Spleen (tissue), 11 donors: ENCODE data around the gene LRMDA. TPM values are rescaled to one million over a fixed set of nuclear protein-coding genes. Genes with fewer than 3 reads are reported as not detected.

Source experiments
- DNase-seq: peaks from one replicate; pipeline ENCODE4 v3.0.0-alpha.2; 2020
- H3K27ac ChIP-seq, 8 donors: fragments of 200-600 bp; sonication (generic) in 7 of 8; 1 replicate in 4 of 8; 2 replicates in 4 of 8; pipeline versions ENCODE4 v1.5.0 to v1.8.0; 2016 to 2021; ENCODE audit warnings: inconsistent platforms in 4 of 8, mild to moderate bottlenecking in 4 of 8, moderate library complexity in 1 of 8
- H3K27me3 ChIP-seq, 7 donors: fragments of 200-600 bp; sonication (generic) in 6 of 7; replicated peaks in 1 of 7; 1 replicate in 4 of 7; 2 replicates in 3 of 7; pipeline versions ENCODE4 v1.5.0 to v1.8.0; 2016 to 2021; ENCODE audit warnings: inconsistent platforms in 3 of 7, mild to moderate bottlenecking in 1 of 7
- H3K36me3 ChIP-seq, 6 donors: fragments of 200-600 bp; sonication (generic) in 5 of 6; 1 replicate in 4 of 6; 2 replicates in 2 of 6; pipeline versions ENCODE4 v1.5.0 to v1.8.0; 2016 to 2021; ENCODE audit warnings: inconsistent platforms in 2 of 6
- H3K4me1 ChIP-seq, 6 donors: fragments of 200-600 bp; sonication (generic) in 5 of 6; 1 replicate in 3 of 6; 2 replicates in 3 of 6; pipeline versions ENCODE4 v1.5.0 to v1.8.0; 2016 to 2021; ENCODE audit warnings: inconsistent platforms in 3 of 6
- H3K4me3 ChIP-seq, 8 donors: fragments of 200-600 bp; sonication (generic) in 7 of 8; 1 replicate in 4 of 8; 2 replicates in 4 of 8; pipeline versions ENCODE4 v1.5.0 to v1.8.0; 2016 to 2021; ENCODE audit warnings: inconsistent platforms in 4 of 8, mild to moderate bottlenecking in 4 of 8, moderate library complexity in 2 of 8
- H3K9me3 ChIP-seq, 8 donors: fragments of 200-600 bp; sonication (generic) in 7 of 8; 1 replicate in 4 of 8; 2 replicates in 4 of 8; pipeline versions ENCODE4 v1.5.0 to v1.8.0; 2016 to 2021; ENCODE audit warnings: inconsistent platforms in 4 of 8
- POLR2A ChIP-seq, 3 donors: fragments of 450-650 bp; IDR thresholded peaks; one replicate each; pipeline ENCODE4 v1.5.1; 2017; ENCODE audit warnings: antibody characterized with exemption in 3 of 3, mild to moderate bottlenecking in 1 of 3
- POLR2AphosphoS5 ChIP-seq, 3 donors: sonication (generic); formaldehyde crosslinking; IDR thresholded peaks; one replicate each; pipeline ENCODE4 v1.5.1; 2017; ENCODE audit warnings: antibody characterized with exemption in 3 of 3
- WGBS, 5 donors: extraction: QIAGEN DNeasy Blood & Tissue Kit in 3 of 5; methylation state at CpG; one replicate each; pipeline versions ENCODE4 v1.1.5 to v1.1.7; 2013 to 2018; 5-methylcytosine and 5-hydroxymethylcytosine counted together
- intact Hi-C: fragments of 100-400 bp; cut with DNase I; formaldehyde crosslinking; loops from one replicate; pipeline ENCODE4 v1.15.0; 2023; ENCODE audit warnings: low total_unique reads
- polyA plus RNA-seq, 3 donors: library from polyadenylated mRNA; stranded (reverse); fragments of 200-250 nt; gene quantifications; one replicate each; pipeline ENCODE4 v1.2.1, GENCODE V29; 2013
- total RNA-seq, 7 donors: library from RNA; depleted of rRNA in 3 of 7; stranded (reverse); fragments of >200 nt in 3 of 7; fragmentation: NEBNext Ultra II Directional in 4 of 7; extraction: Animal tissue kit (Norgen Biotek cat#: 25700) in 4 of 7; gene quantifications; one replicate each; pipeline versions ENCODE4 v1.1.0 to v1.2.1, GENCODE V29; 2016 to 2021
- TF ChIP-seq, protein P1 (sequence below), 11 experiments: fragments of 200-600 bp in 7 of 11; fragments of 450-650 bp in 4 of 11; sonication (generic) in 4 of 11; IDR thresholded peaks in 8 of 11; conservative IDR thresholded peaks in 3 of 11; 1 replicate in 7 of 11; 2 replicates in 4 of 11; pipeline versions ENCODE4 v1.4.0 to v1.8.0; 2016 to 2021; ENCODE audit warnings: antibody characterized with exemption in 11 of 11, inconsistent platforms in 4 of 11, mild to moderate bottlenecking in 1 of 11
- donor health status: healthy with polysubstance abuse.
- donor health status: DM: no; HTN: no; CAD: no; lungs with moderate emphysema.
- donor health status: DM: no; HTN: no; CAD: no.
- donor health status: Bipolar disorder and iron deficiency.
- donor health status: healthy.
- donor health status: DM: no; HTN: no; CAD: no.
- donor health status: DM: yes; HTN: yes; CAD: no.

The LRMDA gene
- total and polyA plus RNA-seq, 10 donors, result 7.3 to 46.6 (median 28.2) TPM

DNA sequence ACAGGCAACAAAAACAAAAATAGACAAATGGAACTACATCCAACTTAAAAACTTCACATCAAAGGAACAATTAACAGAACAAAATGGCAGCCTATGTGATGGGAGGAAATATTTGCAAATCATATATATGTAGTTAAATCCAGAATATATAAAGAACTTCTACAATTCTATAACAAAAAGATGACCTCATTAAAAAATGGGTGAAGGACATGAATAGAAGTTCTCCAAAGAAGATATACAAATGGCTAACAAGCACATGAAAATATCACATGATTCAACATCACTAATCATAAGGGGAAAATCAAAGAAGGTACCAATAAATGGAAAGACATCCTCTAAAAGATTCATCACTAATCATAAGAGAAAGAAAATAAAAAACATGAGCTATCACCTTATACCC is 416.1 kb downstream of the LRMDA start:
- H3K27me3 ChIP-seq, result no peaks in the 10 kb centered on the region
- H3K4me3 ChIP-seq, result no peak overlapping the region
- peaks cover 0 to 9% (median 5%) of the 10 kb centered on the region in 6 donors for H3K4me1 ChIP-seq
- no peak for DNase-seq
- H3K27ac ChIP-seq, result no peak overlapping the region
- no peaks in the 10 kb centered on the region for H3K36me3 ChIP-seq
- TF ChIP-seq, protein P1, sequence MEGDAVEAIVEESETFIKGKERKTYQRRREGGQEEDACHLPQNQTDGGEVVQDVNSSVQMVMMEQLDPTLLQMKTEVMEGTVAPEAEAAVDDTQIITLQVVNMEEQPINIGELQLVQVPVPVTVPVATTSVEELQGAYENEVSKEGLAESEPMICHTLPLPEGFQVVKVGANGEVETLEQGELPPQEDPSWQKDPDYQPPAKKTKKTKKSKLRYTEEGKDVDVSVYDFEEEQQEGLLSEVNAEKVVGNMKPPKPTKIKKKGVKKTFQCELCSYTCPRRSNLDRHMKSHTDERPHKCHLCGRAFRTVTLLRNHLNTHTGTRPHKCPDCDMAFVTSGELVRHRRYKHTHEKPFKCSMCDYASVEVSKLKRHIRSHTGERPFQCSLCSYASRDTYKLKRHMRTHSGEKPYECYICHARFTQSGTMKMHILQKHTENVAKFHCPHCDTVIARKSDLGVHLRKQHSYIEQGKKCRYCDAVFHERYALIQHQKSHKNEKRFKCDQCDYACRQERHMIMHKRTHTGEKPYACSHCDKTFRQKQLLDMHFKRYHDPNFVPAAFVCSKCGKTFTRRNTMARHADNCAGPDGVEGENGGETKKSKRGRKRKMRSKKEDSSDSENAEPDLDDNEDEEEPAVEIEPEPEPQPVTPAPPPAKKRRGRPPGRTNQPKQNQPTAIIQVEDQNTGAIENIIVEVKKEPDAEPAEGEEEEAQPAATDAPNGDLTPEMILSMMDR (IDR thresholded peaks at IDR 0.05 in 8 of 11, conservative IDR thresholded peaks at IDR 0.05 in 3 of 11), result no peak
- no peak for TF ChIP-seq POLR2A (IDR thresholded peaks at IDR 0.05)
- no peak for TF ChIP-seq POLR2AphosphoS5 (IDR thresholded peaks at IDR 0.05)
- intact Hi-C loops, result no loop called here
- no peaks in the 10 kb centered on the region for H3K9me3 ChIP-seq

DNA sequence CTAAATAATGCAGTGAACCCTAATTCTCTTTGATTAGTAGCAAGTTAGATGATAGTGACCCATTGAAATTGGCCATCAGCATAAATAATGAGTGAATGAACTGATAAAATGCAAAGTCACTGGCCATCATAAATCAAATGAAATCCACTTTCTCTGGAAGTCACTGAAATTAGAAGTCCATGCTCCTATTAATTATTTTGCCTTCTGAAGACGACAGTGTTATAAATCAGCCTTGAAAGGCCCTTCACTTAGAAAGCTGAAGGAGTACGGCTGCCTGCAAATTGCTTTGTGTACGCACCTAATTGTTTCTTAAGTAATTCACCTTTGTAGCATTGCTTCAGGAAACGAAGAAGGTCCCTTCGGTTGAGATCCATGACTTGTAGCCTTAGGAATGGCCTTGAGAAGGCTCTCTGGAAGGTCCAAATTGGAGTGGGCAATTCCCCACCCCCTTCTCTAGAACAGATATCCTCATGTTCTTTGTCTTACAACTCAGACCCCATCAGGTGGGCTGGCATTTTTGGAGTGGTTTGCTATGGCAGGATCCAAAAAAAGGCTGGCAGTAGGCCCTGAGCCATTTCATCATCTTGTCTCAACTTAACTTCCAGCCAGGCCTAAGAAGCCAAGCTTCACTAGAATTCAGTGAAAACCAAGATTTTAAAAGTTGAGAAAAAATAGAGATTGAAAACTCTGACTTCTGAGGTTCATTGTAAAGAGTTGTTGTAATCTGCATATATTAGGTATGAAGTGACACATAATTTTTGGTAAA is 420.3 kb downstream of the LRMDA start:
- Histone ChIP-seq H3K36me3 (no peaks in the 10 kb centered on the region), H3K27me3 (no peaks in the 10 kb centered on the region), H3K4me3 (no peak overlapping the region), H3K27ac (no peak overlapping the region), H3K9me3 (no peaks in the 10 kb centered on the region), H3K4me1 (no peaks in the 10 kb centered on the region)
- intact Hi-C loops, result no loop called here
- 73 to 86% (median 79%) methylated on average over 5 of the region's 5 CpGs for WGBS, 5 donors
- DNase-seq, result no peak
- no peak for TF ChIP-seq POLR2A (IDR thresholded peaks at IDR 0.05)
- TF ChIP-seq, protein P1 (IDR thresholded peaks at IDR 0.05 in 8 of 11, conservative IDR thresholded peaks at IDR 0.05 in 3 of 11), result no peak
- TF ChIP-seq POLR2AphosphoS5 (IDR thresholded peaks at IDR 0.05), result no peak

GRCh38 chr10:75852851-75853484 is 421.5 kb downstream of the LRMDA start:
- no peak for TF ChIP-seq POLR2A (IDR thresholded peaks at IDR 0.05)
- TF ChIP-seq, protein P1 (IDR thresholded peaks at IDR 0.05 in 8 of 11, conservative IDR thresholded peaks at IDR 0.05 in 3 of 11), result no peak
- no peak for TF ChIP-seq POLR2AphosphoS5 (IDR thresholded peaks at IDR 0.05)
- no peak for DNase-seq
- intact Hi-C loops, result no loop called here
- H3K9me3 ChIP-seq, result no peaks in the 10 kb centered on the region
- WGBS, 5 donors, result 56 to 88% (median 79%) methylated on average over 3 of the region's 3 CpGs
- H3K27me3 ChIP-seq, result no peaks in the 10 kb centered on the region
- H3K4me3 ChIP-seq, result no peak overlapping the region
- H3K36me3 ChIP-seq, result no peaks in the 10 kb centered on the region
- H3K27ac ChIP-seq, result no peak overlapping the region
- no peaks in the 10 kb centered on the region for H3K4me1 ChIP-seq

- Histone ChIP-seq H3K27me3 (no peaks in the 10 kb centered on the region), H3K4me1 (no peaks in the 10 kb centered on the region), H3K36me3 (no peaks in the 10 kb centered on the region), H3K4me3 (no peak overlapping the region), H3K27ac (no peak overlapping the region), H3K9me3 (no peaks in the 10 kb centered on the region)
- TF ChIP-seq POLR2A (IDR thresholded peaks at IDR 0.05) (no peak), POLR2AphosphoS5 (IDR thresholded peaks at IDR 0.05) (no peak)
- TF ChIP-seq, protein P1 (IDR thresholded peaks at IDR 0.05 in 8 of 11, conservative IDR thresholded peaks at IDR 0.05 in 3 of 11), result no peak
- intact Hi-C loops, result no loop called here
- WGBS, 5 donors, result 75 to 89% (median 84%) methylated on average over 5 of the region's 5 CpGs
- no peak for DNase-seq
These were observed 425.9 kb downstream of the LRMDA start for GRCh38 chr10:75857269-75857846.
